ENCODE measurements around the gene FAM240A. TPM values are rescaled to one million over a fixed set of nuclear protein-coding genes. Genes with fewer than 3 reads are reported as not detected.

FAM240A gene
- total and polyA plus RNA-seq, 2 donors (not counting 1 experiment from before 2014, with no cell fraction given), result not detected

DNA sequence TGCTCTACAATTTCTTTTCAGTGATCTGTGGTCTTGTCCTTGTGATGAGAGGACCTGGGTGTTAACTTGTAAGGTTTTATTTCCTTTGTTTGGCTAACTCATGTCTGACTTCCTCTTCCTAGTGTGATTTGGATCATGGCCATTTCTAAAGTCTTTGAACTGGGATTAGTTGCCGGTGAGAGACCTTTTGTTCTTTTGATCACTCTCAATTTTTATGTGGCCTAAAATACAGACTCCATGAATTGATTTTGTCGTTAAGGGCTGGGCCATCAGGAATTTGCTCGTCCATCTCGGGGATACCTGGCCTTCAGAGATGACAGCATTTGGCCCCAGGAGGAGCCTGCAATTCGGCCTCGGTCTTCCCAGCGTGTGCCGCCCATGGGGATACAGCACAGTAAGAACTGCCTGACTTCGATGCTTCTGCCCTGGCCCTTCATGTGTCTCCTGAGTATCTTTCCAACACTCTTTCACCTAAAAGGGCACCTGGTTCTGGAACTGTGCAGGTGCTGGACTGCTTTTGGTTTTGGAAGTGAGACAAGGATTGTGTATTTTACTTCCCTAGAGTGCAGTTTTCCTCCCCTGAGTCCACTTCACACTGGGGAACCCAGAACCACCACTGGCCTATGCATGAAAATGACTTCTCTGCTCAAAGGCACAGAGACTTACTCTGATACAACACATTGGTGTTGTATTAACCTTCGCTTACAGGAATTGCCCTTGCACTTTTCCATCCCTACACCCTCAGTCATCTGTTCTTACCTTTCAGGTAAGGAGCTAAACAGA is 33.2 kb upstream of the FAM240A start:
- TF ChIP-seq, protein P1, sequence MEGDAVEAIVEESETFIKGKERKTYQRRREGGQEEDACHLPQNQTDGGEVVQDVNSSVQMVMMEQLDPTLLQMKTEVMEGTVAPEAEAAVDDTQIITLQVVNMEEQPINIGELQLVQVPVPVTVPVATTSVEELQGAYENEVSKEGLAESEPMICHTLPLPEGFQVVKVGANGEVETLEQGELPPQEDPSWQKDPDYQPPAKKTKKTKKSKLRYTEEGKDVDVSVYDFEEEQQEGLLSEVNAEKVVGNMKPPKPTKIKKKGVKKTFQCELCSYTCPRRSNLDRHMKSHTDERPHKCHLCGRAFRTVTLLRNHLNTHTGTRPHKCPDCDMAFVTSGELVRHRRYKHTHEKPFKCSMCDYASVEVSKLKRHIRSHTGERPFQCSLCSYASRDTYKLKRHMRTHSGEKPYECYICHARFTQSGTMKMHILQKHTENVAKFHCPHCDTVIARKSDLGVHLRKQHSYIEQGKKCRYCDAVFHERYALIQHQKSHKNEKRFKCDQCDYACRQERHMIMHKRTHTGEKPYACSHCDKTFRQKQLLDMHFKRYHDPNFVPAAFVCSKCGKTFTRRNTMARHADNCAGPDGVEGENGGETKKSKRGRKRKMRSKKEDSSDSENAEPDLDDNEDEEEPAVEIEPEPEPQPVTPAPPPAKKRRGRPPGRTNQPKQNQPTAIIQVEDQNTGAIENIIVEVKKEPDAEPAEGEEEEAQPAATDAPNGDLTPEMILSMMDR (IDR thresholded peaks at IDR 0.05), result no peak
- TF ChIP-seq EZH2 (IDR thresholded peaks at IDR 0.05; ENCODE audit: borderline replicate concordance, insufficient read depth, low read depth, low read length, poor library complexity, severe bottlenecking), result no peak
- Histone ChIP-seq H3K79me2 (ENCODE audit: control insufficient read depth, insufficient read depth, low read length) (no peaks in the 10 kb centered on the region), H3K9me3 (ENCODE audit: control extremely low read depth in 1 of 3, control insufficient read depth in 2 of 3, insufficient read depth in 1 of 3, low read length in 2 of 3) (no peaks in the 10 kb centered on the region), H4K20me1 (ENCODE audit: control insufficient read depth, insufficient read depth, low read length, poor library complexity, severe bottlenecking) (no peaks in the 10 kb centered on the region), H3K4me3 (ENCODE audit: control extremely low read depth in 1 of 5, extremely low read depth in 1 of 5, insufficient read depth in 1 of 5, low read depth in 2 of 5, low read length in 4 of 5) (no peak overlapping the region), H2AFZ (ENCODE audit: insufficient read depth, low read depth, low read length, poor library complexity, severe bottlenecking) (no peak overlapping the region), H3K4me2 (replicated peaks; ENCODE audit: low read depth, low read length, poor library complexity, severe bottlenecking) (no peak overlapping the region), H3K27ac (ENCODE audit: low read length in 2 of 2) (no peak overlapping the region), H3K36me3 (replicated peaks in 1 of 2; ENCODE audit: control extremely low read depth in 1 of 2, control insufficient read depth in 1 of 2, extremely low read depth in 1 of 2, insufficient read depth in 2 of 2, low read length in 1 of 2) (no peaks in the 10 kb centered on the region), H3K27me3 (replicated peaks in 1 of 4; ENCODE audit: control extremely low read depth in 1 of 4, control insufficient read depth in 3 of 4, insufficient read depth in 4 of 4, low read length in 3 of 4) (peaks cover 0 to 12% (median 3%) of the 10 kb centered on the region in 4 experiments), H3K9ac (ENCODE audit: low read length) (no peak overlapping the region), H3K4me1 (ENCODE audit: control insufficient read depth in 2 of 2, insufficient read depth in 2 of 2, low read length in 2 of 2) (peaks cover 0 to 4% of the 10 kb centered on the region in 2 donors)
- DNase-seq (no peak), ATAC-seq (ENCODE audit: low read depth) (no peak)
- H3K27ac Mint-ChIP-seq, result no peak overlapping the region
- CTCF ChIA-PET, result no interaction called here
- H3K27me3 Mint-ChIP-seq, result peaks cover 14% of the 10 kb centered on the region
- intact Hi-C loops (cut with micrococcal nuclease), result no loop called here
- no peaks in the 10 kb centered on the region for H3K4me1 Mint-ChIP-seq
- WGBS (ENCODE audit: insufficient coverage), result 92% methylated on average over 8 of the region's 10 CpGs
- POLR2A ChIA-PET, result no interaction called here
- H3K9me3 Mint-ChIP-seq (ENCODE audit: insufficient read depth), result no peaks in the 10 kb centered on the region
- H3K4me3 Mint-ChIP-seq, result no peak overlapping the region

DNA sequence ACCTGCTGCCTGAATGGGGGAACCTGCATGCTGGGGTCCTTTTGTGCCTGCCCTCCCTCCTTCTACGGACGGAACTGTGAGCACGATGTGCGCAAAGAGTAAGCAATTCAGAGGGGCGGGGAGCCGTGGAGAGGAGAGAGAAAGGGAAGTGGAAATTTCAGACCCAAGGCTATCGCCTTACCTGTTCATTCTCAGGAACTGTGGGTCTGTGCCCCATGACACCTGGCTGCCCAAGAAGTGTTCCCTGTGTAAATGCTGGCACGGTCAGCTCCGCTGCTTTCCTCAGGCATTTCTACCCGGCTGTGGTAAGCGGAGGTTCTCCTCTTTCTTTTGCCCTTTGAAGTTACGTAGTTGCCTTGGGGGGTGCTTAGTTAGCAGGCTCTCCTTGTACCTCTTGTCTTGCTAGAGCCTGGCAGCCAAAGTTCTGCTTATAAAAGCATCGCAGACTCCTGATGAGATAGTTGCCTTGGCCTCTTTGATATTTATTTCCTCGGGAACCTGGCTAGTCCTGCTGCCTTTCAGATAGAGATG is 32.5 kb upstream of the FAM240A start:
- no peak for DNase-seq
- Mint-ChIP-seq H3K4me1 (no peaks in the 10 kb centered on the region), H3K4me3 (no peak overlapping the region), H3K27me3 (peaks cover 10% of the 10 kb centered on the region), H3K9me3 (ENCODE audit: insufficient read depth) (no peaks in the 10 kb centered on the region), H3K27ac (no peak overlapping the region)
- Histone ChIP-seq H3K4me2 (replicated peaks; ENCODE audit: low read depth, low read length, poor library complexity, severe bottlenecking) (no peak overlapping the region), H3K79me2 (ENCODE audit: control insufficient read depth, insufficient read depth, low read length) (no peaks in the 10 kb centered on the region), H3K9ac (ENCODE audit: low read length) (no peak overlapping the region), H3K9me3 (ENCODE audit: control extremely low read depth in 1 of 3, control insufficient read depth in 2 of 3, insufficient read depth in 1 of 3, low read length in 2 of 3) (no peaks in the 10 kb centered on the region), H3K4me3 (ENCODE audit: control extremely low read depth in 1 of 5, extremely low read depth in 1 of 5, insufficient read depth in 1 of 5, low read depth in 2 of 5, low read length in 4 of 5) (no peak overlapping the region), H3K27me3 (replicated peaks in 1 of 4; ENCODE audit: control extremely low read depth in 1 of 4, control insufficient read depth in 3 of 4, insufficient read depth in 4 of 4, low read length in 3 of 4) (peaks cover 0 to 12% (median 4%) of the 10 kb centered on the region in 4 experiments), H3K4me1 (ENCODE audit: control insufficient read depth in 2 of 2, insufficient read depth in 2 of 2, low read length in 2 of 2) (peaks cover 0 to 4% of the 10 kb centered on the region in 2 donors), H2AFZ (ENCODE audit: insufficient read depth, low read depth, low read length, poor library complexity, severe bottlenecking) (no peak overlapping the region), H3K27ac (ENCODE audit: low read length in 2 of 2) (no peak overlapping the region), H4K20me1 (ENCODE audit: control insufficient read depth, insufficient read depth, low read length, poor library complexity, severe bottlenecking) (no peaks in the 10 kb centered on the region), H3K36me3 (replicated peaks in 1 of 2; ENCODE audit: control extremely low read depth in 1 of 2, control insufficient read depth in 1 of 2, extremely low read depth in 1 of 2, insufficient read depth in 2 of 2, low read length in 1 of 2) (no peaks in the 10 kb centered on the region)
- TF ChIP-seq, protein P1 (IDR thresholded peaks at IDR 0.05), result no peak
- no peak for TF ChIP-seq EZH2 (IDR thresholded peaks at IDR 0.05; ENCODE audit: borderline replicate concordance, insufficient read depth, low read depth, low read length, poor library complexity, severe bottlenecking)
- ChIA-PET CTCF (no interaction called here), POLR2A (no interaction called here)
- intact Hi-C loops (cut with micrococcal nuclease), result no loop called here
- ATAC-seq (ENCODE audit: low read depth), result no peak
- 82% methylated on average over 12 of the region's 14 CpGs for WGBS (ENCODE audit: insufficient coverage)

All from B cell (primary cell).